Type B pancreatic cell (in vitro differentiated cells): ENCODE data around the gene GLDC. TPM values are rescaled to one million over a fixed set of nuclear protein-coding genes. Genes with fewer than 3 reads are reported as not detected.

Source experiments
- DNase-seq: peaks from one replicate; pipeline ENCODE4 v3.0.0; 2021; ENCODE audit warnings: mixed read lengths; ENCODE audit not compliant: unreplicated experiment; ENCODE audit errors: extremely low spot score
- H3K27ac Mint-ChIP-seq: 2 replicates; pipeline ENCODE4 v1.8.0; 2021; ENCODE audit warnings: mild to moderate bottlenecking, mixed read lengths
- H3K27me3 Mint-ChIP-seq: 2 replicates; pipeline ENCODE4 v1.8.0; 2021; ENCODE audit warnings: mixed read lengths
- H3K36me3 Mint-ChIP-seq: 2 replicates; pipeline ENCODE4 v1.8.0; 2021; ENCODE audit warnings: mixed read lengths
- H3K4me1 Mint-ChIP-seq: one replicate; pipeline ENCODE4 v1.8.0; 2021; ENCODE audit warnings: mixed read lengths; ENCODE audit not compliant: unreplicated experiment
- H3K4me3 Mint-ChIP-seq: 2 replicates; pipeline ENCODE4 v1.8.0; 2021; ENCODE audit warnings: mild to moderate bottlenecking, mixed read lengths
- H3K9me3 Mint-ChIP-seq: 2 replicates; pipeline ENCODE4 v1.8.0; 2021; ENCODE audit warnings: mixed read lengths
- CTCF ChIP-seq: fragments of 200-600 bp; sonication (generic); conservative IDR thresholded peaks from 2 replicates; pipeline ENCODE4 v1.5.0; 2021; ENCODE audit warnings: antibody characterized with exemption, mild to moderate bottlenecking
- total RNA-seq: library from RNA; stranded (reverse); gene quantifications from 2 replicates; pipeline ENCODE4 v1.2.1, GENCODE V29; 2021; ENCODE audit warnings: low replicate concordance

Gene GLDC
- total RNA-seq, 1 donor from 2014 or later, result 11.8 TPM

GRCh38 chr9:6664204-6664680 is 18.7 kb upstream of the GLDC start:
- TF ChIP-seq CTCF, result no peak
- H3K4me3 Mint-ChIP-seq, result no peak overlapping the region
- no peaks in the 10 kb centered on the region for H3K27me3 Mint-ChIP-seq
- no peak for DNase-seq
- peaks cover 5% of the 10 kb centered on the region for H3K4me1 Mint-ChIP-seq
- peak overlapping the region; percentile 63 for H3K27ac Mint-ChIP-seq
- no peaks in the 10 kb centered on the region for H3K9me3 Mint-ChIP-seq
- H3K36me3 Mint-ChIP-seq, result no peaks in the 10 kb centered on the region

- no peak overlapping the region for H3K27ac Mint-ChIP-seq
- H3K4me1 Mint-ChIP-seq, result peaks cover 5% of the 10 kb centered on the region
- H3K27me3 Mint-ChIP-seq, result no peaks in the 10 kb centered on the region
- H3K36me3 Mint-ChIP-seq, result no peaks in the 10 kb centered on the region
- H3K9me3 Mint-ChIP-seq, result no peaks in the 10 kb centered on the region
- no peak overlapping the region for H3K4me3 Mint-ChIP-seq
- DNase-seq, result no peak
- TF ChIP-seq CTCF, result no peak
Observed at GRCh38 chr9:6660512-6660911, 15.0 kb upstream of the GLDC start.

- H3K4me1 Mint-ChIP-seq, result no peaks in the 10 kb centered on the region
- H3K4me3 Mint-ChIP-seq, result no peak overlapping the region
- H3K36me3 Mint-ChIP-seq, result no peaks in the 10 kb centered on the region
- no peak for DNase-seq
- no peak for TF ChIP-seq CTCF
- no peaks in the 10 kb centered on the region for H3K27me3 Mint-ChIP-seq
- no peaks in the 10 kb centered on the region for H3K9me3 Mint-ChIP-seq
- no peak overlapping the region for H3K27ac Mint-ChIP-seq
Observed at GRCh38 chr9:6658628-6659353, 13.3 kb upstream of the GLDC start.

- no peak for TF ChIP-seq CTCF
- Mint-ChIP-seq H3K4me1 (no peaks in the 10 kb centered on the region), H3K27ac (no peak overlapping the region), H3K4me3 (no peak overlapping the region), H3K36me3 (no peaks in the 10 kb centered on the region), H3K9me3 (no peaks in the 10 kb centered on the region), H3K27me3 (no peaks in the 10 kb centered on the region)
- no peak for DNase-seq
Observed at GRCh38 chr9:6656614-6657300, 11.2 kb upstream of the GLDC start.

GRCh38 chr9:6655036-6655435 is 9.5 kb upstream of the GLDC start:
- no peak overlapping the region for H3K27ac Mint-ChIP-seq
- no peak for TF ChIP-seq CTCF
- H3K9me3 Mint-ChIP-seq, result no peaks in the 10 kb centered on the region
- H3K4me3 Mint-ChIP-seq, result no peak overlapping the region
- H3K4me1 Mint-ChIP-seq, result no peaks in the 10 kb centered on the region
- no peak for DNase-seq
- no peaks in the 10 kb centered on the region for H3K27me3 Mint-ChIP-seq
- no peaks in the 10 kb centered on the region for H3K36me3 Mint-ChIP-seq
